GM12864 (cell line): ENCODE results near the gene ADAMTS15.

Source experiments
- DNase-seq: peaks from one replicate; pipeline ENCODE4 v3.0.0-alpha.2; 2011; ENCODE audit warnings: low read depth
- H3K4me3 ChIP-seq: 2 replicates; pipeline ENCODE4 v1.5.1; 2011; ENCODE audit warnings: mild to moderate bottlenecking, low read depth, low read length, control low read depth
- CTCF ChIP-seq: IDR thresholded peaks from 2 replicates; pipeline ENCODE4 v1.5.1; 2011; ENCODE audit warnings: low read depth, mild to moderate bottlenecking, moderate library complexity, low read length, control low read depth, inconsistent platforms; ENCODE audit errors: missing control alignments

Gene ADAMTS15

GRCh38 chr11:130429120-130429681, 19.2 kb upstream of the ADAMTS15 start:
- no peak overlapping the region for H3K4me3 ChIP-seq
- DNase-seq: no peak
- TF ChIP-seq CTCF: no peak

DNA sequence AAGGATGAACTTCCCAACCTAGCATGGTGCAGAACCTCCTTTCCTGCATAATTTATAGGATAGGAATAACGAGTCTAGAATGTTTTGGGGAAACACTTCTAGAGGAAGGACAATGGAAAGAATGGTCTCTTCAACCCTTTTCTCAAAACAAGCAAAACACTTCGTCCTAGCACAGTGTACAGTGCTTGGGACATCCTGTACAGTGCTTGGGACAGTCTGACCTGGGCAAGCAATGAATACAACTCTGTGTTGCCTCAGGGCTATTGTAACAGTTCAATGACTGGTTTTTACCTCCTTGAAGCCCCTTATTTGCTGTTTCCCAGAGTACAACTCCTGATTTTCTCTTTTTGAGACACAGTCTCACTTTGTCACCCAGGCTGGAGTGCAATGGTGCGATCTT, 18.5 kb upstream of the ADAMTS15 start:
- DNase-seq: no peak
- TF ChIP-seq CTCF: no peak
- no peak overlapping the region for H3K4me3 ChIP-seq

- H3K4me3 ChIP-seq: no peak overlapping the region
- peak; percentile 31 for DNase-seq
- TF ChIP-seq CTCF: peak; percentile 79
These were observed 17.1 kb upstream of the ADAMTS15 start for GRCh38 chr11:130431331-130431773.

DNA sequence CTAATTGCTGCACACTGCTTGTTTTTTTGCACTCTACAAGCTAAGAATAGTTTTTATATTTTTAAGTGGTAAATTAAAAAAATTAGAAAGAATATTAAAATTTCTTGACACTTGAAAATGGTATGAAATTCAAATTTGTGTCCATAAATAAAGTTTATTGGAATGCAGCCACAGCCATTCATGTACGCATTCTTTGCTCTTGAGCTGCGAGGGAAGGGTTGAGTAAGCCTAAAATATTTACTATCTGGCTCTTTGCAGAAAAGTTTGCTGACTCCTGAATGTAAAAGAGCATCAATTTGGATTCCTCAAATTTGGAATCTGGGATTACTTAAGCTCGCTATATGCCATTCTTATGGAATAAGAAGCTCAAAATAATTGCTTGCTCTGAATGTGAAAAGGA, 16.6 kb upstream of the ADAMTS15 start:
- no peak overlapping the region for H3K4me3 ChIP-seq
- no peak for TF ChIP-seq CTCF
- no peak for DNase-seq

GRCh38 chr11:130433357-130433756, 15.1 kb upstream of the ADAMTS15 start:
- no peak for TF ChIP-seq CTCF
- DNase-seq: no peak
- H3K4me3 ChIP-seq: no peak overlapping the region

GRCh38 chr11:130434521-130435223, 13.8 kb upstream of the ADAMTS15 start:
- H3K4me3 ChIP-seq: peak overlapping the region; percentile 52
- peak; percentile 31 for DNase-seq
- TF ChIP-seq CTCF: peak; percentile 87

GRCh38 chr11:130435671-130436070, 12.8 kb upstream of the ADAMTS15 start:
- no peak for TF ChIP-seq CTCF
- H3K4me3 ChIP-seq: no peak overlapping the region
- DNase-seq: no peak
